Smooth muscle cell (in vitro differentiated cells): Measurements from ENCODE around the gene ASMTL. TPM values are rescaled to one million over a fixed set of nuclear protein-coding genes. Genes with fewer than 3 reads are reported as not detected.

Experiments used
- DNase-seq: peaks from one replicate; lab custom pipeline; 2025; ENCODE audit not compliant: unreplicated experiment; lab: John Stamatoyannopoulos, UW
- H2AFZ ChIP-seq: fragments of 200-600 bp; sonication (generic); 2 replicates; pipeline ENCODE4 v1.6.0; 2016; ENCODE audit warnings: antibody characterized with exemption, low read depth, mild to moderate bottlenecking
- H3F3A ChIP-seq: fragments of 200-600 bp; sonication (generic); 2 replicates; pipeline ENCODE4 v1.6.0; 2017; ENCODE audit warnings: antibody characterized with exemption, low read depth
- H3K27ac ChIP-seq: fragments of 200-600 bp; sonication (generic); 2 replicates; pipeline ENCODE4 v1.5.1; 2016; ENCODE audit warnings: low read depth, mild to moderate bottlenecking
- H3K27me3 ChIP-seq: fragments of 200-600 bp; sonication (generic); 2 replicates; pipeline ENCODE4 v1.6.1; 2016; ENCODE audit warnings: low read depth, mild to moderate bottlenecking
- H3K36me3 ChIP-seq: fragments of 200-600 bp; sonication (generic); 2 replicates; pipeline ENCODE4 v1.5.1; 2016; ENCODE audit warnings: low read depth
- H3K4me1 ChIP-seq: fragments of 200-600 bp; sonication (generic); 2 replicates; pipeline ENCODE4 v1.5.1; 2016; ENCODE audit warnings: low read depth
- H3K4me2 ChIP-seq: fragments of 200-600 bp; sonication (generic); 2 replicates; pipeline ENCODE4 v1.6.0; 2016; ENCODE audit warnings: mild to moderate bottlenecking
- H3K4me3 ChIP-seq: fragments of 200-600 bp; sonication (generic); 2 replicates; pipeline ENCODE4 v1.5.1; 2016; ENCODE audit warnings: mild to moderate bottlenecking
- H3K79me2 ChIP-seq: fragments of 200-600 bp; sonication (generic); 2 replicates; pipeline ENCODE4 v1.6.0; 2016; ENCODE audit warnings: low read depth, mild to moderate bottlenecking
- H3K9ac ChIP-seq: fragments of 200-600 bp; sonication (generic); 2 replicates; pipeline ENCODE4 v1.6.0; 2016; ENCODE audit warnings: low read depth
- H3K9me3 ChIP-seq: fragments of 200-600 bp; sonication (generic); replicated peaks from 2 replicates; pipeline ENCODE4 v1.5.1; 2016; ENCODE audit warnings: low read depth
- H4K20me1 ChIP-seq: fragments of 200-600 bp; sonication (generic); 2 replicates; pipeline ENCODE4 v1.6.0; 2016; ENCODE audit warnings: low read depth
- CTCF ChIP-seq: fragments of 200-600 bp; sonication (generic); IDR thresholded peaks from 2 replicates; pipeline ENCODE4 v1.5.1; 2017; ENCODE audit warnings: borderline replicate concordance, mild to moderate bottlenecking, antibody characterized with exemption; ENCODE audit not compliant: insufficient read depth, poor library complexity, severe bottlenecking
- WGBS: methylation state at CpG from one replicate; pipeline ENCODE4 v1.1.7; 2016; ENCODE audit warnings: low lambda C conversion rate; 5-methylcytosine and 5-hydroxymethylcytosine counted together
- polyA plus RNA-seq: library from polyadenylated mRNA; unstranded; fragments of >200 nt; fragmentation: Nextera tagmentation; extraction: Ambion mirVana; gene quantifications from 2 replicates; pipeline ENCODE4 v1.2.1, GENCODE V29; 2016
- total RNA-seq: library from RNA; depleted of rRNA; stranded (reverse); fragments of >200 nt; gene quantifications from 2 replicates; pipeline ENCODE4 v1.2.3, GENCODE V29; 2014

Gene ASMTL
- total and polyA plus RNA-seq, 2 experiments from 2014 or later, result 20.0 to 50.5 TPM

DNA sequence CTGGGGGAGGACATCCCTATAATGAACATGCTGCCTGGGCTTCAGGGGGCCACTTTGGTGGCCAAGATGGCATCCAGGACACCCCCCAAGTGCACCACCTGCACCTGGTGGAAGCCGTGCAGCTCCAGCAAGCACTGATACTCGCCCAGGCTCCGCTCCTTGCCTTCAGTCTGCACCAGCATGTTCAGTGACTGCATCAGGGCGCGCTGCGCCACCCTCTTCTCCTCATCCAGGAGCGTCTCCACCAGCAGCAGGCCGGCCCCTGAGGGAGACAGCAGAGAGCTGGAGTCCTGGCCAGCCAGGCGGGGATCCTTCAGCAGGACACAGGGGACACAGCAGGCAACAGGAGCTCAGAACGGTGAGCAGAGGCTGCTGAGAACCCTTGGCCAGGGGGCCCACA is 49.5 kb downstream of the ASMTL start:
- Histone ChIP-seq H3K79me2 (no peaks in the 10 kb centered on the region), H4K20me1 (no peaks in the 10 kb centered on the region), H3K27ac (no peak overlapping the region), H3K36me3 (no peaks in the 10 kb centered on the region), H3K27me3 (no peaks in the 10 kb centered on the region), H3K4me3 (no peak overlapping the region), H3F3A (no peaks in the 10 kb centered on the region), H3K4me2 (no peak overlapping the region), H2AFZ (no peak overlapping the region), H3K4me1 (no peaks in the 10 kb centered on the region), H3K9ac (no peak overlapping the region), H3K9me3 (no peaks in the 10 kb centered on the region)
- TF ChIP-seq CTCF, result no peak
- WGBS, result 96% methylated on average over 10 of the region's 10 CpGs
- DNase-seq, result no peak

- H3K27ac ChIP-seq, result no peak overlapping the region
- no peak overlapping the region for H3K9ac ChIP-seq
- H3K4me3 ChIP-seq, result no peak overlapping the region
- 93% methylated on average over 19 of the region's 30 CpGs for WGBS
- DNase-seq, result no peak
- H3K27me3 ChIP-seq, result no peaks in the 10 kb centered on the region
- H3F3A ChIP-seq, result no peaks in the 10 kb centered on the region
- no peak for TF ChIP-seq CTCF
- no peaks in the 10 kb centered on the region for H3K9me3 ChIP-seq
- no peaks in the 10 kb centered on the region for H4K20me1 ChIP-seq
- no peaks in the 10 kb centered on the region for H3K79me2 ChIP-seq
- H3K4me1 ChIP-seq, result no peaks in the 10 kb centered on the region
- H2AFZ ChIP-seq, result no peak overlapping the region
- no peak overlapping the region for H3K4me2 ChIP-seq
- no peaks in the 10 kb centered on the region for H3K36me3 ChIP-seq
Observed at GRCh38 chrX:1401611-1402430, 50.9 kb downstream of the ASMTL start.

DNA sequence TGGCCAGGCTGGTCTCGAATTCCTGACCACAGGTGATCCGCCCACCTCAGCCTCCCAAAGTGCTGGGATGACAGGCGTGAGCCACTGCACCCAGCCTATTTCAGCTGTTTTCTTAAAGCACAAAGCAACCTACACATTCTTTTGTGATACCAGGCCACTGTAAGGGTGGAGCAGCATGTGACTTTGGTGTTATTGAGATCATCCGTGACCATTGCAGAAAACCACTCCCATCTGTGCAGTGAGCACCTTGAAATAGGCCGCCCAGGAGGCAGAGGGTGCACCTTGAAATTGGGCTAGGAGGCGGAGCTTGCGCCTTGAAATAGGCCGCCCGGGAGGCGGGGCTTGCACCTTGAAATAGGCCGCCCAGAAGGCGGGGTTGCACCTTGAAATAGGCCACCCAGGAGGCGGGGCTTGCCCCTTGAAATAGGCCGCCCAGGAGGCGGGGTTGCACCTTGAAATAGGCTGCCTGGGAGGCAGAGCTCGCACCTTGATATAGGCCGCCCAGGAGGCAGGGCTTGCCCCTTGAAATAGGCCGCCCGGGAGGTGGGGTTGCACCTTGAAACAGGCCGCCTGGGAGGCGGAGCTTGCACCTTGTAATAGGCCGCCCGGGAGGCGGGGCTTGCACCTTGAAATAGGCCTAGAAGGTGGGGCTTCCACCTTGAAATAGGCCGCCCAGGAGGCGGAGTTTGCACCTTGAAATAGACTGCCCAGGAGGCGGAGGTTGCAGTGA is 51.8 kb downstream of the ASMTL start:
- no peak overlapping the region for H3K9ac ChIP-seq
- H3K36me3 ChIP-seq, result no peaks in the 10 kb centered on the region
- TF ChIP-seq CTCF, result no peak
- H4K20me1 ChIP-seq, result peaks cover 2% of the 10 kb centered on the region
- H2AFZ ChIP-seq, result no peak overlapping the region
- no peak overlapping the region for H3K4me2 ChIP-seq
- H3K4me1 ChIP-seq, result no peaks in the 10 kb centered on the region
- DNase-seq, result no peak
- H3K27ac ChIP-seq, result no peak overlapping the region
- H3K27me3 ChIP-seq, result no peaks in the 10 kb centered on the region
- H3K9me3 ChIP-seq, result no peaks in the 10 kb centered on the region
- no peak overlapping the region for H3K4me3 ChIP-seq
- WGBS, result 78% methylated on average over 27 of the region's 27 CpGs
- H3K79me2 ChIP-seq, result no peaks in the 10 kb centered on the region
- no peaks in the 10 kb centered on the region for H3F3A ChIP-seq
